HG02938 (cell line): ENCODE data around the gene KRTCAP2.
A peak's percentile ranks its signal among the peaks of the same experiment; 100 is the strongest.
"Not testable (repeated sequence)": the region's sequence is repeated elsewhere in the genome, so short reads cannot be mapped to it uniquely, and the experiment has no call there.

ENCODE experiments used
- ATAC-seq: cut with Tn5 transposase; IDR thresholded peaks from one replicate; pipeline ENCODE4 v1.9.1; 2021; ENCODE audit warnings: mild to moderate bottlenecking, moderate library complexity; ENCODE audit not compliant: unreplicated experiment

KRTCAP2 gene

DNA sequence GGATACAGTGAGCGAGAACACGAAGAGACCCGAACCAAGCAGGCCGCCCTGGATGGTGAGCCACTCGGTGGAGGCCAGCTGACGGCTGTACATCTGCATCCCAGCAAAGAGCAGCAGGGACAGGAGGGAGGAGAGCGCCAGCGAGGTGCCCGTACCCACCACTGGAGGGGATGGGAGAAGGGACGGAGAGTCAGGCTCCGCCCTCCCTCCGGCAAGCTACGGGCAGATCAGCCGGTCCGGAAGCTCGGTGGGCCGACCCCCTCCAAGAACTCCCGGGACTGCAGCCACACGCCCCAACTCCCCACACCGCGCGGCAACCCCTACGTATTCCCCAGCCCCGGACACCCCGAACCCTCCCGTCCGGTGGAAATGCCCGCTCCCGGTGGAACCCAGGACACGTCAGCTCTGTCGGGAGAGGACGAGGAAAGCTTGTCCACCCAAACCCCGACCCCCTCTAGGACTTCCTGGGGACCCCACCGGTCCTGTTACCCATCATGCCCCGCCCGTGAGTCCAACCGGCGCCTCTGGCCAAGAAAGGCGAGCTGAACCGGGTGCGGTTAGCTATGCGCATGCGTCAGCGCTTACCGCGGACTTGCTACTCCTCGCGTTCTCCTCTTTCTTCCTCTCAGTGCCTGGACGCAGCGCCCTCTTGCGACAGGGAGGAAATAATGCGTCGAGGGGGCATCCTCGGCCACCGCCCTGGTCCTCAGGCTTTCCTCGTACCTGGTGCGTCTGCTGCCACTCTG is at the start of gene KRTCAP2:
KRTCAP2 (minus strand) TSS at position 573 of the 746 bp plus-strand sequence; CDS start at position 493, 80 bp downstream.
- peak; percentile 70 for ATAC-seq

DNA sequence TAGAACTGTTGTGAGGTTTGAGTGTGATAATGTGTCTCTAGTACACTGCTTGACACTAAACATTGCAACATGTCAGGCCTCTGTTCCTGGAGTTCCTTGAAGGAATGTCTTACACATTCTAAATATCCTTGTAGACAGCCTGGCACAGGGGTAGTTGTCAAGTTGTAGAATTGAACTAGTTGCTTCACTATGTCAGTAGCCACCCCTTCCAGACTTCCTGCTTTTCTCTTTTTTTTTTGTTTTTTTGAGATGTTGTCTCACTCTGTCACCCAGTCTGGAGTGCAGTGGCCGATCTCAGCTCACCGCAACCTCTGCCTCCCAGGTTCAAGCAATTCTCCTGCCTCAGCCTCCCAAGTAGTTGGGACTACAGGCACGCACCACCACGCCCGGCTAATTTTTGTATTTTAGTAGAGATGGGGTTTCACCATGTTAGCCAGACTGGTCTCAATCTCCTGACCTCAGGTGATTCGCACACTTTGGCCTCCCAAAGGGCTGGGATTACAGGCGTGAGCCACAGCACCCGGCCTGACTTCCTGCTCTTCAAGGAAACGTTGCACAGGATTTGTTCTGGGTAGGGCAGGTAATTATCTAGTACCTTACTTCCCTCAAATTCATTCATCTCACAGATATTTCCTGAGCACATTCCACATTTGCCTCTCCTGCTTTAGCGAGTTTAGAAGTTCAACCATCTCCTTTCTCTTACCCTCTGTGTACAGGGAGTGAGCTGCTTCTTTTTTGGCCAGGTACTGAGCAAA is 47.3 kb upstream of the KRTCAP2 start:
- ATAC-seq, result not testable (repeated sequence)

DNA sequence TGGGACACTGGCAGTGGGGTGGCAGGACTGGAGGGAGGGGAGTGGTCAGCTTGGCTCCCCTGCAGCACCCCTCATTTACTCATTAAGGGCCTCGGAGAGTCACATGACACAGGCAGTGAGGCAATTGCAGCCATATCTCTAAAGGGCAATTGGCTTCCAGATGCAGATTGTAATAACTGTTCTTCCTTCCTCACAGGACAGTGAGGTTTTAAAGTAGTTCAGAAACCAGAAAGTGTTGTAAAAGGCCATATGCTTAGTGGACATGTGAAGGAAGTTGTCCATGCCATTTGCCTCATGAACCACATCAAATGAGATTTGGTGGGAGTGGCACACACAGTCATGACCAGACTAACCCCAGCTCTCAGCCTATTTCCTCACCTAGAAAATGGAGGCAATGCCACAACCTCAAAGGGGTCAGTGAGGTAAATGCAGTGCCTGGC is 46.5 kb upstream of the KRTCAP2 start:
- no peak for ATAC-seq

DNA sequence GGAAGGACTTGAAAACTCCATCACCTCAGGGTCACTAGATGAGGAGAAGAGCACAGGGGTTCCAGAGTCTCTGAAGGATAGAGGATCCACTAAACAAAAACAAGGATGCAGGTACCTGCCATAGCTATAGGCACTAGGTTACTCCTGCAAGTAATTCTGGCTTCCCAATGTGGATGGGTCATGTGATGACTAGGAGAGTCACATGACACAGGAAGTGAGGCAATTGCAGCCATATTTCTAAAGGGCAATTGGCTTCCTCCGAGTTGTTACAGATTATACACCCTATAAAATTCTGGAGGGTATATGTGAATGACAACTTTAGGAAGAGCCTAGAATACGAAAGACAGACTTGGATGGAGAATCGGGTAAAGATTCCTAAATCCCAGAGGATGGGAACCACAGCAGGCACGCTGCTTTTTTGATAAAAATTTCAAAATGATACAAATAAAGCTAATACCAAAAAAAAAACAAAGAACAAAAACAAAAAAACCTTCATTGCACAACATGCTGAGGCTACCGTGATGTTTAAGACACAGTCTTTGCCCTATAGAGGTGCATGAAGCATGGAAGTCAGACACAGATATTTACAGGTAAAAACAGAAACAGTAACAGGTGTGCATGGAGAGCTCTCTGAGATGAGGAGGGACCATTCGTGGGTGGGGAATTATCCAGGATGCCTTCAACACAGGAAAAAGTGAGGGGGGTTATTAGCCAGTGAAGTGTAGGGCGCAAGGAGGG is 45.9 kb upstream of the KRTCAP2 start:
- no peak for ATAC-seq

DNA sequence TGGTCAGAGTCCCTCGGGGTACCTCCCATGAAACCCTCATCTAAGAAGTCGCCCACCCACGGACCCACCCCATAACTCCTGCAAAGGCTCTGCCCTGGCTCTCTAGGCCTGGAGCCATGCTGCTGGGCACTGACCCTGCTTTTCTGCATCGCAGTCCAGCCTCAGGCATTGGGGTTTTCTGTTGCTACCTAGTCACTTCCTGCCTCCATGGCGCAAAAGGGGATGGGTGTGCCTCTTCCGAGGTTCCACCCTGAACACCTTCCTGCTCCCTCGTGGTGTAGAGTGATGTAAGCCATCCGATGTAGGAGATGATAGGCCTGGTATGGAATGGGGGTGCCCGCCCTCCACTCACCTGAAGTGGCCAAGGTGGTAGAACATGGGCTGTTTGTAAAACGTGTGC is 41.6 kb upstream of the KRTCAP2 start:
- not testable (repeated sequence) for ATAC-seq

DNA sequence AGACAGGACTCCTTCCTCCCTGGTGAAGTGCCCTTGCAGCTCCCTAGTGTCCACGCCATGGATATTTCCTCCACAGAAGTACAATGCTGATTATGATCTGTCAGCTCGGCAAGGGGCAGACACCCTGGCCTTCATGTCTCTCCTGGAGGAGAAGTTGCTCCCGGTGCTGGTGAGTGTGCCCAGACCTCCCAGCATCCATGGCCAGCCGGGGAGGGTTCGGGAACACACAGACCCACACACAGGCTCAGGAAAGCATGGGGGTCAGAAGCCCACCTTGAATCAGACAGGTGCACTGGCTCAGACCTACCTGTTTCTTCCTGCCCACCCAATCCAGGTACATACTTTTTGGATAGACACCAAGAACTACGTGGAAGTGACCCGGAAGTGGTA is 38.9 kb upstream of the KRTCAP2 start:
- not testable (repeated sequence) for ATAC-seq

DNA sequence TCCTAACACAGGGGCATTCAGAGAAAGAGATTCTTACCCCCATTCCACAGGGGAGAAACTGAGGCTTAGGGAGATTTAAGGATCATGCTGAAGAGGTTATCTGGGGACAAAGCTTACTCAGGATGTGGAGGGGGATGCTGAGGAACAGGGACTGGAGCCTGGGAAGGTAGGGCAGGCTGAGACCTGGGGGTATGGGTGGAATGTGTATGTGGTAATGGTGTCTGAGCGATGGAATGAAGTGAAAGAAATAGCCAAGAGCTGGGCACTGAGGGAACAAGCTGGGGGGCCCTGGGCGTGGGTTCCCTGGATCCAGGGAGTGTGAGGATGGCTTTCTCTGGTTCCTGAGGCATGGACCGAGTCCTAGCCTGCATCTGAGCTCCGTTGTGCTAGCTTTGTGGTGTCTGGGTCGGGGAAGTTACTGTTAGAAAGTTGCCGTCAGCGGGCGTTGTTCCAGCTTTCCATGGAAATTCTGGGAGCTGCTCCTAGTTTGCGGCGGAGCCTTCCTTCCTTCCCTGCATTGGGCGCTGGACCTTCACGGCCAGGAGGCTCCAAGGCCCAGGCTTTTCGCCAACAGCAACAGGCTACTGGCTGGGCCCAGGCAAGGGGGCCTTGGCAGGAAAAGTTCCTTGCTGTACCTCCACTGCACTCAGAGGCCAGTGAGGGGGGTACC is 38.4 kb upstream of the KRTCAP2 start:
- ATAC-seq, result not testable (repeated sequence)

DNA sequence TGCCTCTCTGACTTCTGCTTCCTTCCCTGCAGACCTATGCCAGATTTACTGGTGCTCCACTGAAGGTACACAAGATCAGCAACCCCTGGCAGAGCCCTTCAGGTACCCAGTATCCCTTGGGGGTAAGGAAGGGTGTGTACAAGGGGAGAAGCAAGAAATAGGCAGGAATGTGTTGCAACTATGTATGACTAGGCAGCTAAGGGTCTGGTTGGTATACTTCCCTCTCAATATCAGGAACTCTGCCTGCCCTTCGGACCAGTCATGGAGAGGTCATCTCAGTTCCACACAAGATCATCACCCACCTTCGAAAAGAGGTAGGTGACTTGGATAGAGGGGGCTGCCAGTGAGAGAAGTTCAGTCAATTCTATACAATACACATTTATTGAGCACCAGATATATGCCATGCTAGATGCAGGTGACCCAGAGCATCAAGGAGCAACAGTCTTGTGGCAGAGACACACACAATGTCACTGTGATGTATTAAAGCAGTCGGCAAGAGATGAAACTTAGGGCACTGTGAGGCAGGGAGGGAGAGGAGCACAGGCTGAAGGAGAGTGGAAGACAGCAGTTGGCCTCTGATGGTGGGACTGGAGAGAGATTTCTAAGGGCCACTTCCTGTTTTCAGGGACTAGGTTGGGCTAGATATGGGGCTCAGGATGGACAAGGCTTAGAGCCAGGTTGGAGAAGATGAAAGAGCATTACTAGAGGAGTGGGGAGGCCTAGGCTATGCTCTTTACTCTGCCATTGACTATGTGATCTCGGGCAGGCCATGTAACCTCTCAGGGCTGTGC is 37.4 kb upstream of the KRTCAP2 start:
- ATAC-seq, result no peak

DNA sequence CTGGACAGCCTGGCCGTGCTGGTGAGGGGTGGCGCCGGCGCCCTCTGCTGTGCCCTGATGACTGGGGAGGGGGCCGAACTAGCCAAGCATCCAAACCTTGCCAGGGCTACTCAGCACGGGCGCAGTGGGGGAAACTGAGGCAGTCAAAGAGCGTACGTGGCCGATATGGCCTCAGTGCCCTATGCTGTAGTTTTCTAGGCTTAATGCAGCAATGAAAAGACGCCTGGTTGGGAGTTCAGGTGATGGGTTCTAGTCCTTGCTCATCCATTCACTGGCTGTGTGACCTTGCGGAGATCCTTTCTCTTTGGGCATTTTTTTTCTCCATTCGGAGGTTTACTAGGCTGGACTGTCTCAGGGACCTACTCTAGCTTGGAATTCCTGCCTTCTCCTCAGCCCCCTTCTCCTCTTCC is 36.2 kb upstream of the KRTCAP2 start:
- no peak for ATAC-seq

DNA sequence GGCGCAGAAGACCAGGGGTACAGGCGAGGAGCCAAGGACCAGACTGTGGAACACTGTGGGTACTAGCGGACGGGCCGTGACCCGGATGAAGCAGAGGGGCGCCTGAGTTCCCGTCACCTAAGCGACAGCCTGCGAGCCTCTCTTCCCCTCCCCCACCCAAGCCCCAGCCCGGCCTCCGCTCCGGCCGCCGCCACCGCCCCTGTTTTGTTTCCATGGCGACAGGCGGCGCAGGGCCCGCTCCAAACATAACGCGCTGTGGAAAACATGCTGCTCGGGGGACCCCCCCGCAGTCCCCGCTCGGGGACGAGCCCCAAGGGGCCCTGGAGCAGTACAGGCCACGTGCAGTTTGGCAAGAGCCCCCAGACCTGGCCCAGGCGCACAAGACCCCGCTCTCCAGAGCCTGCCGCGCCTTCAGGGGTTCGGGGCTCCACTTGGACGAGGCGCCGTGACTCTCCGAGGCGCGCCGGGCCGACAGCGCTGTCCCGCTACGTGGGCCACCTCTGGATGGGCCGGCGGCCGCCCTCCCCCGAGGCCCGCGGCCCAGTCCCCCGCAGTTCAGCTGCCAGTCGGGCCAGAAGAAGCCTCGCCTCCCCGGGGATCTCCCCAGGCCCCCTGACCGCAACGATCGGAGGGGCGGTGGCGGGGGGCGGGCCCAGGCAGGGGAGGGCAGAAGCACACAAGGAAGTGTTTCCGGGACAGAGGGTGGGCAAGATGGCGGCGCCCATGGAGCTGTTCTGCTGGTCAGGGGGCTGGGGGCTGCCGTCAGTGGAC is 35.6 kb upstream of the KRTCAP2 start, which contains the start of gene MTX1:
MTX1 (plus strand) TSS at position 155 of the 771 bp plus-strand sequence; CDS start at position 265, 110 bp downstream.
- peak; percentile 69 for ATAC-seq

DNA sequence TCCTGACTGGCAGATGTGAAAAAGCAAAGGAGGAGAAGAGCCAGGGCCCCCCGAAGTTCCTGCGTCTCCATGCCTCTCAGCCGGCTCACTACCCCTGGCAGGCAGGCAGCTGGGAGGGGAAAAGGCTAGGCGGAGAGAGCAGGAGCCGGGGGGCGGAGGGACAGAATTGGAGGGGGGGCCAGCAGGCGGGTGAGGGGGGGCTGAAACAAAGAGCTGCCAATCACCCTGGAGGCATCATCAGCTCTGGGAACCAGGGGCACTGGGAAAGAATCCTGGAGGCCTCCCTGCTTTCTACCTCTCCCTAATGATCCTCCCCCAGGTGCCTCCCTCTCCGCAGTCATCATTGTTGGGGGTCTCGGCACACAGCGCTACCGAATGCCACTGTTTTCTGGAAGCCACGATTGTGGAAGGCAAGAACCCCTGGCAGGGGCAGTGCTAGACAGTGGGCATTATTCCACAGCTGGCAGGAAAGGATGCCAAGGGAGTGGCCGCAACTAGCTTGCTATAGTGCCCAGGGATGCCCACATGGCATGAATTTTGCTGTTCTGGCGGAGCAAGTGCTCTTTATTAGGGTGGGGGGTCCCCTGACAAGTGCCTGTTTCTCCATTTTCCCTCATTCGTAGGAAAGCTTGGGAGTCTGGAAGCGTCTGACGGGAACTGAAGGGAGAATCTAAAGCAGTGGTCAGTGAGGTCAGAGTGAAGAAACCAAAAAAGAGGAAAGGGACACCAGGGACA is 34.9 kb upstream of the KRTCAP2 start, which contains the start of gene THBS3:
THBS3 (minus strand) TSS at position 92 of the 735 bp plus-strand sequence; CDS start at position 71, 21 bp downstream.
- no peak for ATAC-seq

DNA sequence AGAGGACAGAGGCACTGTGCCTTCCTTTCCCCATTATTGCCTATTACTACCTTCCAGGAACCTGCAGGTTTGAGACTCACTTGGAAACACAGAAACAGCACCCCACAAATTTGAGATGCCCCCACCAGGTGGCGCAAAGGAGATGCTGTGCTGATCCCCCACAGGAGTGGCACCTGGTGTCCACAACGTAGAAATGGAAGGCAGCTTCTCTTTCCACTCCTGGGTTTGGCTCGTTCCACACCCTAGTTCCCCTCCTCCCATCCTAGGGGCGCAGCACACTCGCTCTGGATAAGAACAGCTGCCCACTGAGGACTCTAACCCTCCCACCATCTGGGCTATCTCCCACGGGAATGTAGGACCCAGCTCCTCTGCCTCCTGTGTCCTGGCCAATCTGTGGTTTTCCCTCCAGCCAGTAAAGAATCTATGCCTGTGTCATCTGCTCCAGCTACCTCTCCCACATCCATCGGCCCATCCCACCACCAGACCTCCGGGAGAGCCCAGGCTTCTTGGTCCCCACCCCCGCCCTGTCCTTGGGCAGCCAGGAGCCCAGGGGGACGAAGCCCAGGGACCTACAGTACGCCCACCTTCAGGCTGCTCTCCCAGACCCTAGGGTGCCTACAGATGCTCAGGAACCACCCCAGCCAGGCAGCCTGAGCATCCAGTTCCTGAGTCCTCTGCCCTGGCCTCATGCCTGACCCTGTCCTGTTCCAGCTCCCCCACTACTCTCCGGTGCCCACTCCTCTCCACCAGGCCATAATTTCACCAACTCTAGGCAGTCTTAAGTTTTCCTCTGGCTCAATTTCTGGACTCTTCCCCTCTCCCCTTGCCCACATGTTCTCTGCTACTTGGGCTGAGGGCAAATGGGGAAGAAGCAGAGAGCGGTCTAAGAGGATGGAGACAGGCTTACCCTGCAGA is 34.0 kb upstream of the KRTCAP2 start:
- ATAC-seq, result no peak

DNA sequence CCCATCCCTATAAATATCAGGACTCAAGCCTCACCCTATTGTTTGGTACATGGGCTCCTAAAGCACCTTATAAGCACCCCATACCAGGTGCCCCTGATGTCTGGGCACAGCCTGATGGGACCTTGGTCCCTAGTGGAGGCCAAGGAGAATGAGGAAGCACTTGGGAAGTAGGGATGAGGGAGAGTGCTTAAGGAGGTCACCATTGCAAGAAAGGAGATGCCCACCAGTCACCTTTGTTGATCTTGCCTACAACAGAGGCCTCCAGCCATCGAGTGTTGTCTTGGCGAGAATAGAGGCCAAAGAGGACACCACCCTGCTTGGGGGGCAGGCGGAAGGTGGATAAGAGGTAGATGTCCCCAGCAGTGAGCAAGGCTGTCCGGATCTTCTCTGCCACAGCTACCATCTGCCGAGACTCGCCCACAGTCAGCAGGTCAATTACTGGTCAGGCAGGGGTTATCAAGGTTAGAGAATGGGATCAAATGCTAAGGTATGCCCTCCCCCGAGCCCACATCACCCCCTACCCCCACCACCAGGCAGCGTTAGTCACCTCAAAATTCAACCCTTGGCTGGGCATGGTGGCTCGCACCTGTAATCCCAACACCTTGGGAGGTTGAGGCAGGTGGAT is 33.0 kb upstream of the KRTCAP2 start:
- no peak for ATAC-seq

DNA sequence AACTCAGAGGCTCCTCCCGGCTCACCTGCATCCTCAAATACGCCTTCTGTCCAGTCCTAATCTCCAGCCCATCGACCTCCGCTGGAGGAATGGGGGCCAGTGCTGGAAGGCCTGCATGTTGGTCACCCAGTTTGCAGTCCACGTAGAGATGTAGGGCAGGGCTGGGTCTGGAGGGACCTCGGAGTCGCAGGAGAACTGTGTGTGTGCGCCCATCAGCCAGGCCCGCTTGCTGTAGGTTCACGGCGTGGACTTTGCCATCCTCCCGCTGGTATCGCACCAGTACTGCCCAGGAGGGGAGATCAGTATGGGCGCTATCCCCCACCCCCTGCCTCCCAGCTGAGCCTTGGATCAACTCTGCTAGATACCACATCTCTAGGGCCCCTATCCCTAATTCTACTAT is 31.9 kb upstream of the KRTCAP2 start:
- no peak for ATAC-seq

DNA sequence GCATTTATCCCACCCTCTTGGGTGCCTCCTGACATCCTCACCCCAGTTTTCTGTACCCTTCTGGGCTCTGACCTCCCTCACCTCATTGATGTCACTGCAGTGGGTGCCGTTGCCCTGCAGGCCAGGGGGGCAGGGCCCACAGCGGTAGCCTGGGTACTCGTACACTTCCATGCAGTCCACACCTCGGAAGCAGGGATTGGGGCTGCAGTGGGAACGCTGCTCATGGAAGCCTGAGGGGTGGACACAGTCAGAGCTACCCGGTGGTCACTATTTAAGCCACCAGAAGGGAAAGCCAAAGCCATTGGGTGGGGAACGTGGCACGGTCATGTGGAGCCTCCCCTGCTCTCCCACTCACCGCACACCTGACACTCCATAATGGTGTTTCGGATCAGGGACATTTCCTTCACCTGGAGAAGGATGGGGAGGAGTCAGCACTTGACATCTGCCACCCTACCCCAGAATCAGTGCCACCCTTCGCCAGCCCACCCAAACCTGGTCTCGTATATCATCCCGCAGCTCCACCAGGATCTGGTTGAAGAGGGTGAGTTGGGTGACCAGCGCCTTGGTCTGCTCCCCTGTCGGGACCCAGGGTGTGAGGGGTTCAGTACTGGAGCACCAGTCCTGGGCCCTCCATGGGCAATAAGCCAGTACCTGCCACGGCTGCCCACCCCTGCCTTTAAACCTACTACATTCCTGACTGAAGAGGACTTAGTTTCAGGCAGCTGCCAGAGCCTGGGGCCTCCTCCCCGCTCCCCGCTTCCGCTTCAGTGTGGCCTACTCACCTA is 29.8 kb upstream of the KRTCAP2 start:
- no peak for ATAC-seq

DNA sequence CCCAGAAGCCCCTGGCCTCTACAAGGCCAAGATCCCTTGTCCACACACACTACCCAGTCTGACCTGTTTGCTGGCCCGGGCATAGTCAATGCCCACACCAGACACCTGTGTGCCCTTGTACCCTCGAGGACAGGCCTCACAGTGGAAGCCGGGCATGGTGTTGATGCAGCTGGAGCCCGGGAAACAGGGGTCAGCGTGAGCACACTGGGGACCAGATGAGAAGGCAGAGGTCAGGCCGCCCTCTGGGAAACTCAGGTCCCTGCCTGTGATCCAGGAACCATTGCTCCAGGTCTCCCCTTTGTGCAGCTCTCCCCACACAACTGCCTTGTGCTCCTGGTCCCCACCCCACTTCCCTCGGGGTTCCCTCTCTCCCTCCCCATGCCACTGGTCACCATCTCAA is 29.1 kb upstream of the KRTCAP2 start:
- no peak for ATAC-seq
